Endothelial cell of umbilical vein (primary cell): ENCODE measurements around the gene KLHDC4. TPM values are rescaled to one million over a fixed set of nuclear protein-coding genes. Genes with fewer than 3 reads are reported as not detected.

ENCODE experiments used
- BruUV-seq: library from RNA; stranded (reverse); fragments of 400-500 nt; replicated peaks from 2 replicates; lab custom pipeline; 2021; lab: Mats Ljungman, UMichigan
- CTCF ChIA-PET: fragments of 300-600, 350-600 bp; sonication (Branson Sonifier 250); formaldehyde crosslinking; loops from one replicate; lab custom pipeline; 2021; ENCODE audit warnings: antibody characterized with exemption, inconsistent platforms; lab: Charles Lee
- POLR2A ChIA-PET: fragments of 300-600, 350-600 bp; sonication (Branson Sonifier 250); formaldehyde crosslinking; loops from one replicate; lab custom pipeline; 2021; ENCODE audit warnings: antibody characterized with exemption, inconsistent platforms; lab: Charles Lee
- DNase-seq: peaks from one replicate; pipeline ENCODE4 v3.0.0-alpha.2; 2011; ENCODE audit warnings: low read depth, low spot score
- FAIRE-seq: peaks from 2 replicates; lab custom pipeline; 2011; peaks lifted over from hg19 to GRCh38; lab: Jason Lieb, UNC
- H2AFZ ChIP-seq: 2 replicates; pipeline ENCODE4 v1.6.0; 2012; ENCODE audit warnings: low read depth, low read length, control low read depth, inconsistent platforms
- H3K27ac ChIP-seq: 2 replicates; pipeline ENCODE4 v1.5.1; 2011; ENCODE audit warnings: low read depth, mild to moderate bottlenecking, control low read depth, low read length, moderate library complexity; ENCODE audit not compliant: insufficient read depth
- H3K27me3 ChIP-seq, 2 experiments: 2 replicates each; pipeline versions ENCODE4 v1.6.0 to v1.6.1; 2011; ENCODE audit warnings: low read length in 2 of 2, mixed read lengths in 1 of 2; ENCODE audit not compliant: control insufficient read depth in 2 of 2, insufficient read depth in 2 of 2
- H3K36me3 ChIP-seq, 2 experiments: 2 replicates in 1 of 2; 3 replicates in 1 of 2; pipeline ENCODE4 v1.5.1; 2011; ENCODE audit warnings: low read length in 2 of 2, mild to moderate bottlenecking in 1 of 2, moderate library complexity in 1 of 2; ENCODE audit not compliant: control insufficient read depth in 2 of 2, insufficient read depth in 2 of 2; ENCODE audit errors: extremely low read depth in 1 of 2
- H3K4me1 ChIP-seq: 3 replicates; pipeline ENCODE4 v1.5.1; 2011; ENCODE audit warnings: mild to moderate bottlenecking, low read length; ENCODE audit not compliant: control insufficient read depth, insufficient read depth; ENCODE audit errors: extremely low read depth
- H3K4me2 ChIP-seq: 2 replicates; pipeline ENCODE4 v1.6.1; 2011; ENCODE audit warnings: low read length, control low read depth, mixed read lengths; ENCODE audit not compliant: insufficient read depth
- H3K4me3 ChIP-seq, 3 experiments: fragments of 200-600 bp in 1 of 3; sonication (generic), shearing (Covaris generic) in 1 of 3; replicated peaks in 1 of 3; 2 replicates each; pipeline ENCODE4 v1.5.1; 2011 to 2016; ENCODE audit warnings: control low read depth in 3 of 3, low read length in 3 of 3, mild to moderate bottlenecking in 2 of 3, inconsistent platforms in 1 of 3, low read depth in 1 of 3, moderate library complexity in 1 of 3; ENCODE audit not compliant: insufficient read depth in 1 of 3
- H3K79me2 ChIP-seq: 2 replicates; pipeline ENCODE4 v1.6.0; 2012; ENCODE audit warnings: low read length, inconsistent platforms; ENCODE audit not compliant: control insufficient read depth, insufficient read depth
- H3K9ac ChIP-seq: replicated peaks from 2 replicates; pipeline ENCODE3; 2011; ENCODE audit warnings: low read length, control low read depth; ENCODE audit not compliant: insufficient read depth; ENCODE audit errors: extremely low read depth
- H3K9me1 ChIP-seq: replicated peaks from 3 replicates; pipeline ENCODE4 v1.6.0; 2011; ENCODE audit warnings: mild to moderate bottlenecking, low read length; ENCODE audit not compliant: control insufficient read depth, insufficient read depth; ENCODE audit errors: extremely low read depth
- H3K9me3 ChIP-seq: replicated peaks from 2 replicates; pipeline ENCODE4 v1.5.1; 2012; ENCODE audit warnings: low read length, inconsistent platforms; ENCODE audit not compliant: control insufficient read depth, insufficient read depth
- H4K20me1 ChIP-seq: replicated peaks from 2 replicates; pipeline ENCODE3; 2011; ENCODE audit warnings: mild to moderate bottlenecking, low read length; ENCODE audit not compliant: control insufficient read depth, insufficient read depth; ENCODE audit errors: extremely low read depth
- CTCF ChIP-seq, 2 donors: IDR thresholded peaks; 1 replicate in 1 of 2; 2 replicates in 1 of 2; pipeline ENCODE4 v1.5.1; 2011; ENCODE audit warnings: low read length in 2 of 2, mild to moderate bottlenecking in 2 of 2, moderate library complexity in 2 of 2, control low read depth in 1 of 2, inconsistent platforms in 1 of 2, low read depth in 1 of 2; ENCODE audit not compliant: insufficient read depth in 1 of 2; ENCODE audit errors: extremely low read depth in 1 of 2
- EZH2 ChIP-seq: IDR thresholded peaks from 2 replicates; pipeline ENCODE4 v1.6.1; 2012; ENCODE audit warnings: borderline replicate concordance, low read depth, mild to moderate bottlenecking, moderate library complexity, low read length, inconsistent platforms; ENCODE audit not compliant: severe bottlenecking
- FOS ChIP-seq: IDR thresholded peaks from 2 replicates; pipeline ENCODE4 v1.6.1; 2011; ENCODE audit warnings: mild to moderate bottlenecking, low read length, moderate library complexity, borderline replicate concordance; ENCODE audit not compliant: insufficient read depth
- GATA2 ChIP-seq: IDR thresholded peaks from 2 replicates; pipeline ENCODE4 v1.7.0; 2011; ENCODE audit warnings: low read depth, mild to moderate bottlenecking, moderate library complexity, mixed read lengths, low read length; ENCODE audit not compliant: insufficient read length, insufficient read depth
- JUN ChIP-seq: IDR thresholded peaks from 2 replicates; pipeline ENCODE4 v1.6.1; 2011; ENCODE audit warnings: borderline replicate concordance, low read depth; ENCODE audit not compliant: insufficient read length, insufficient read depth
- MAX ChIP-seq: IDR thresholded peaks from 2 replicates; pipeline ENCODE4 v1.6.1; 2011; ENCODE audit not compliant: insufficient read depth, insufficient read length
- MYC ChIP-seq: IDR thresholded peaks from one replicate; pipeline ENCODE4 v1.6.1; 2011; ENCODE audit warnings: mild to moderate bottlenecking, low read depth, low read length
- POLR2A ChIP-seq: IDR thresholded peaks from 2 replicates; pipeline ENCODE4 v1.6.1; 2012; ENCODE audit warnings: low read depth, mild to moderate bottlenecking, control low read depth, low read length
- POLR2AphosphoS5 ChIP-seq: IDR thresholded peaks from 2 replicates; pipeline ENCODE4 v1.6.1; 2012; ENCODE audit warnings: low read depth, mild to moderate bottlenecking, control low read depth, low read length, moderate library complexity; ENCODE audit not compliant: insufficient read depth
- dilution Hi-C: fragments of 300-500 bp; cut with MboI; formaldehyde crosslinking; loops from one replicate; pipeline ENCODE4 v1.15.0; 2019; ENCODE audit warnings: low sequenced_read_pairs; ENCODE audit not compliant: extremely low pct_ligation_motif_present
- intact Hi-C: fragments of 100-400 bp; cut with micrococcal nuclease; formaldehyde crosslinking; loops from one replicate; pipeline ENCODE4 v1.10.0; 2022
- polyA plus RNA-seq, 4 experiments: library from polyadenylated mRNA; depleted of rRNA in 3 of 4; stranded (reverse) in 3 of 4; unstranded in 1 of 4; fragments of >200 nt; gene quantifications; 2 replicates each; pipeline versions ENCODE4 v1.2.1 to v1.2.3, GENCODE V29; 2011 to 2012; ENCODE audit warnings: missing spikeins in 1 of 4
- total RNA-seq: library from RNA; stranded (reverse); gene quantifications from 2 replicates; pipeline ENCODE4 v1.2.3, GENCODE V29; 2021

KLHDC4 gene
- total and polyA plus RNA-seq, 2 donors (not counting 3 experiments of a cell fraction or from before 2014, with no cell fraction given) = 24.7 to 46.2 TPM

DNA sequence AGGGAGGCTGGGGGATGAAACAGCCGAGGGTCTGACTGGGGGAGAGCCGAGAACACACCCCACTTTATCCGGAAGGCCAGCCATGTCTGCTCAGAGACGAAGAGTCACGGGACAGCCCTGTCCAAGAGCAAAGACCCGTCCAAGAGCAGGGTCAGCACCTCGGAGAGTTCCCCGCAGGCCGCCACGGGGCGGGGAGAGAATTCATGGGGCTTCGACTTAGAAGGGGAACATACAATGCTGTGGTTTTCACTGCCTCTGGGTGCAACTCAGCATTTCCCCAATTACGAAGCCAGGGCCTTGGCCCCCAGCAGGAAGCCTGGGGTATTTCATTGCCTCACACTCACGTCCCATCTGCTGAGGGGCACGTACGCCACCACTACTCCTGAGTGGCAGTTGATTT, 104.2 kb downstream of the KLHDC4 start:
- no peaks in the 10 kb centered on the region for H3K9me1 ChIP-seq
- no peak for TF ChIP-seq FOS
- no peak for TF ChIP-seq JUN
- no peak for TF ChIP-seq GATA2
- no peak for TF ChIP-seq POLR2A
- no peak for TF ChIP-seq EZH2
- no peak for TF ChIP-seq POLR2AphosphoS5
- TF ChIP-seq MAX = no peak
- no peak for TF ChIP-seq MYC
- TF ChIP-seq CTCF (IDR thresholded peaks at IDR 0.05; ENCODE audit: extremely low read depth in 1 of 2, insufficient read depth in 1 of 2, low read depth in 1 of 2, low read length in 2 of 2) = no peak
- no peak overlapping the region for H3K4me3 ChIP-seq
- no peaks in the 10 kb centered on the region for H4K20me1 ChIP-seq
- no peak overlapping the region for H3K27ac ChIP-seq
- dilution Hi-C loops (no loop called here), intact Hi-C loops (no loop called here)
- no TSS peak for BruUV-seq
- POLR2A ChIA-PET = no interaction called here
- no peaks in the 10 kb centered on the region for H3K79me2 ChIP-seq
- no peaks in the 10 kb centered on the region for H3K9me3 ChIP-seq
- no peaks in the 10 kb centered on the region for H3K36me3 ChIP-seq
- no peak overlapping the region for H3K4me2 ChIP-seq
- no peak overlapping the region for H3K9ac ChIP-seq
- no peaks in the 10 kb centered on the region for H3K27me3 ChIP-seq
- no peak overlapping the region for H2AFZ ChIP-seq
- peak; percentile 78 for FAIRE-seq
- DNase-seq = peak; percentile 43
- no peaks in the 10 kb centered on the region for H3K4me1 ChIP-seq
- CTCF ChIA-PET = no interaction called here
